Activated T-cell treated with anti-CD3 and anti-CD28 coated beads, Interleukin-2, amount 50 U/mL, for 72 hours (primary cell): ENCODE measurements around the gene S100A10. TPM values are rescaled to one million over a fixed set of nuclear protein-coding genes. Genes with fewer than 3 reads are reported as not detected.

Experiments used
- ATAC-seq, 2 donors: fragments of 150-1000 bp; cut with Tn5 transposase; replicated peaks in 1 of 2; 2 replicates each; pipeline ENCODE4 v1.10.0; 2021; ENCODE audit warnings: moderate library complexity in 2 of 2, mild to moderate bottlenecking in 1 of 2
- DNase-seq, 2 donors: peaks; one replicate each; pipeline ENCODE4 v3.0.0; 2021 to 2022; ENCODE audit warnings: mixed read lengths in 1 of 2
- H3K27ac Mint-ChIP-seq: one replicate; pipeline ENCODE4 v1.8.0; 2022; ENCODE audit warnings: mild to moderate bottlenecking, moderate library complexity, mixed read lengths
- H3K27me3 Mint-ChIP-seq: one replicate; pipeline ENCODE4 v1.8.0; 2022; ENCODE audit warnings: low read depth, mixed read lengths
- H3K36me3 Mint-ChIP-seq, 2 donors: one replicate each; pipeline ENCODE4 v1.8.0; 2022; ENCODE audit warnings: mixed read lengths in 2 of 2, mild to moderate bottlenecking in 1 of 2; ENCODE audit not compliant: insufficient read depth in 2 of 2
- H3K4me1 Mint-ChIP-seq: one replicate; pipeline ENCODE4 v1.8.0; 2022; ENCODE audit warnings: low read depth, mixed read lengths
- H3K4me3 Mint-ChIP-seq, 2 donors: one replicate each; pipeline ENCODE4 v1.8.0; 2022; ENCODE audit warnings: mild to moderate bottlenecking in 2 of 2, mixed read lengths in 2 of 2, moderate library complexity in 2 of 2
- H3K9me3 Mint-ChIP-seq, 2 donors: one replicate each; pipeline ENCODE4 v1.8.0; 2022; ENCODE audit warnings: mixed read lengths in 2 of 2
- total RNA-seq, 2 donors: library from RNA; stranded (reverse); gene quantifications; one replicate each; pipeline ENCODE4 v1.2.3, GENCODE V29; 2022

S100A10 gene
- total RNA-seq, 2 donors from 2014 or later: 76.6 to 138 TPM

- Mint-ChIP-seq H3K27me3 (no peaks in the 10 kb centered on the region), H3K4me1 (peaks cover 31% of the 10 kb centered on the region), H3K9me3 (peaks cover 4 to 15% of the 10 kb centered on the region in 2 donors), H3K36me3 (peaks cover 16% of the 10 kb centered on the region in 2 donors), H3K4me3 (no peak overlapping the region), H3K27ac (peak overlapping the region; percentile 58)
- ATAC-seq (no peak), DNase-seq (no peak)
Observed at GRCh38 chr1:152026895-152027294, 33.2 kb upstream of the S100A10 start.

- peaks cover 13% of the 10 kb centered on the region for H3K4me1 Mint-ChIP-seq
- no peak overlapping the region for H3K4me3 Mint-ChIP-seq
- DNase-seq: no peak
- no peak overlapping the region for H3K27ac Mint-ChIP-seq
- no peak for ATAC-seq
- H3K27me3 Mint-ChIP-seq: no peaks in the 10 kb centered on the region
- peaks cover 4 to 11% of the 10 kb centered on the region in 2 donors for H3K9me3 Mint-ChIP-seq
- peaks cover under 1 to 6% of the 10 kb centered on the region in 2 donors for H3K36me3 Mint-ChIP-seq
Observed at GRCh38 chr1:152024223-152024622, 30.6 kb upstream of the S100A10 start.

GRCh38 chr1:152023221-152023620 lies 29.6 kb upstream of the S100A10 start:
- H3K27me3 Mint-ChIP-seq: no peaks in the 10 kb centered on the region
- H3K4me1 Mint-ChIP-seq: peaks cover 4% of the 10 kb centered on the region
- peaks cover 2 to 4% of the 10 kb centered on the region in 2 donors for H3K9me3 Mint-ChIP-seq
- no peak overlapping the region for H3K4me3 Mint-ChIP-seq
- ATAC-seq (no peak), DNase-seq (no peak)
- no peaks in the 10 kb centered on the region for H3K36me3 Mint-ChIP-seq
- no peak overlapping the region for H3K27ac Mint-ChIP-seq

- DNase-seq (no peak), ATAC-seq (no peak)
- no peak overlapping the region for H3K4me3 Mint-ChIP-seq
- peaks cover 4% of the 10 kb centered on the region for H3K27me3 Mint-ChIP-seq
- H3K36me3 Mint-ChIP-seq: no peaks in the 10 kb centered on the region
- H3K9me3 Mint-ChIP-seq: peaks cover 2 to 3% of the 10 kb centered on the region in 2 donors
- no peak overlapping the region for H3K27ac Mint-ChIP-seq
- peaks cover 3% of the 10 kb centered on the region for H3K4me1 Mint-ChIP-seq
Observed at GRCh38 chr1:152022474-152022873, 28.8 kb upstream of the S100A10 start.

GRCh38 chr1:152021569-152021968 lies 27.9 kb upstream of the S100A10 start:
- no peaks in the 10 kb centered on the region for H3K9me3 Mint-ChIP-seq
- no peak overlapping the region for H3K27ac Mint-ChIP-seq

GRCh38 chr1:152020849-152021248 lies 27.2 kb upstream of the S100A10 start:
- no peaks in the 10 kb centered on the region for H3K36me3 Mint-ChIP-seq
- no peaks in the 10 kb centered on the region for H3K9me3 Mint-ChIP-seq
- H3K4me1 Mint-ChIP-seq: no peaks in the 10 kb centered on the region
- peaks cover 14% of the 10 kb centered on the region for H3K27me3 Mint-ChIP-seq
- no peak overlapping the region for H3K27ac Mint-ChIP-seq
- no peak for DNase-seq
- H3K4me3 Mint-ChIP-seq: no peak overlapping the region
- no peak for ATAC-seq

More at GRCh38 chr1:152021569-152021968, 27.9 kb upstream of the S100A10 start:
- no peaks in the 10 kb centered on the region for H3K4me1 Mint-ChIP-seq
- ATAC-seq (no peak), DNase-seq (no peak)
- no peaks in the 10 kb centered on the region for H3K36me3 Mint-ChIP-seq
- peaks cover 11% of the 10 kb centered on the region for H3K27me3 Mint-ChIP-seq
- no peak overlapping the region for H3K4me3 Mint-ChIP-seq

GRCh38 chr1:152018537-152018936 lies 24.9 kb upstream of the S100A10 start:
- peaks cover 34% of the 10 kb centered on the region for H3K27me3 Mint-ChIP-seq
- H3K9me3 Mint-ChIP-seq: no peaks in the 10 kb centered on the region
- peak; percentile 44 to 47 for DNase-seq
- H3K4me1 Mint-ChIP-seq: peaks cover 9% of the 10 kb centered on the region
- no peak overlapping the region for H3K27ac Mint-ChIP-seq
- no peaks in the 10 kb centered on the region for H3K36me3 Mint-ChIP-seq
- ATAC-seq: no peak
- H3K4me3 Mint-ChIP-seq: no peak overlapping the region

GRCh38 chr1:152015766-152016165 lies 22.1 kb upstream of the S100A10 start:
- Mint-ChIP-seq H3K4me3 (no peak overlapping the region), H3K27me3 (peaks cover 34% of the 10 kb centered on the region)

GRCh38 chr1:152014943-152015342 lies 21.3 kb upstream of the S100A10 start:
- Mint-ChIP-seq H3K27ac (no peak overlapping the region), H3K4me3 (no peak overlapping the region), H3K4me1 (peaks cover 10% of the 10 kb centered on the region), H3K27me3 (peaks cover 34% of the 10 kb centered on the region), H3K9me3 (no peaks in the 10 kb centered on the region), H3K36me3 (no peaks in the 10 kb centered on the region)
- DNase-seq (no peak), ATAC-seq (peak; percentile 47 to 69)

More at GRCh38 chr1:152015766-152016165, 22.1 kb upstream of the S100A10 start:
- Mint-ChIP-seq H3K27ac (no peak overlapping the region), H3K9me3 (no peaks in the 10 kb centered on the region), H3K4me1 (peaks cover 10% of the 10 kb centered on the region), H3K36me3 (no peaks in the 10 kb centered on the region)
- no peak for ATAC-seq
- DNase-seq: no peak

- no peaks in the 10 kb centered on the region for H3K36me3 Mint-ChIP-seq
- peaks cover 10% of the 10 kb centered on the region for H3K4me1 Mint-ChIP-seq
- peaks cover 44% of the 10 kb centered on the region for H3K27me3 Mint-ChIP-seq
- DNase-seq (peak; percentile 51), ATAC-seq (no peak)
- no peaks in the 10 kb centered on the region for H3K9me3 Mint-ChIP-seq
- H3K4me3 Mint-ChIP-seq: peak overlapping the region in 1 of 2 donors; percentile 30
- H3K27ac Mint-ChIP-seq: peak overlapping the region; percentile 8
Observed at GRCh38 chr1:152013664-152014237, 20.1 kb upstream of the S100A10 start.

GRCh38 chr1:152009691-152010090 lies 16.0 kb upstream of the S100A10 start:
- Mint-ChIP-seq H3K9me3 (no peaks in the 10 kb centered on the region), H3K27ac (no peak overlapping the region), H3K4me3 (no peak overlapping the region), H3K27me3 (peaks cover 38% of the 10 kb centered on the region), H3K36me3 (no peaks in the 10 kb centered on the region), H3K4me1 (peaks cover 19% of the 10 kb centered on the region)
- ATAC-seq: no peak
- no peak for DNase-seq

GRCh38 chr1:152007047-152007446 lies 13.4 kb upstream of the S100A10 start:
- DNase-seq: no peak
- ATAC-seq: no peak
- Mint-ChIP-seq H3K27ac (no peak overlapping the region), H3K4me3 (no peak overlapping the region), H3K27me3 (peaks cover 46% of the 10 kb centered on the region), H3K36me3 (no peaks in the 10 kb centered on the region), H3K9me3 (no peaks in the 10 kb centered on the region), H3K4me1 (peaks cover 10% of the 10 kb centered on the region)

- Mint-ChIP-seq H3K36me3 (no peaks in the 10 kb centered on the region), H3K4me3 (no peak overlapping the region), H3K4me1 (peaks cover 24% of the 10 kb centered on the region), H3K9me3 (no peaks in the 10 kb centered on the region), H3K27me3 (peaks cover 50% of the 10 kb centered on the region), H3K27ac (no peak overlapping the region)
- DNase-seq (no peak), ATAC-seq (no peak)
Observed at GRCh38 chr1:152005360-152005912, 11.8 kb upstream of the S100A10 start.
